Measurements from ENCODE around the gene GNLY.

DNA sequence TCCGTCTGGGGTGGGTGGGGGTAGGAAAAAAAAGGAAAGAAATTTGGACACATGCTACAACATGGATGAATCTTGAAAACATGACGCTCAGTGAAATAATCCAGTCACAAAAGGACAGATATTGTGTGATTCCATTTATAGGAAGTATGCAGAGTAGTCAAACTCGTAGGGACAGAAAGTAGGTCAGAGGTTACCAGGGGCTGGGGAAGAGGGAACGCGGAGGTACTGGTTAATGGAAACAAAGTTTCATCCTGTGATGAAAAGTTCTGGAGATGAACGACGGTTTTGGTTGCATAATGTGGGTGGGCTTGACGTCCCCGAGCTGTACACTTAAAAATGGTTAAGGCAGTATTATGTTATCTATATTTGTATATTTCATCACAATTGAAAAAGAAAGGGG is 21.7 kb upstream of the GNLY start:
- TF ChIP-seq, protein P1, sequence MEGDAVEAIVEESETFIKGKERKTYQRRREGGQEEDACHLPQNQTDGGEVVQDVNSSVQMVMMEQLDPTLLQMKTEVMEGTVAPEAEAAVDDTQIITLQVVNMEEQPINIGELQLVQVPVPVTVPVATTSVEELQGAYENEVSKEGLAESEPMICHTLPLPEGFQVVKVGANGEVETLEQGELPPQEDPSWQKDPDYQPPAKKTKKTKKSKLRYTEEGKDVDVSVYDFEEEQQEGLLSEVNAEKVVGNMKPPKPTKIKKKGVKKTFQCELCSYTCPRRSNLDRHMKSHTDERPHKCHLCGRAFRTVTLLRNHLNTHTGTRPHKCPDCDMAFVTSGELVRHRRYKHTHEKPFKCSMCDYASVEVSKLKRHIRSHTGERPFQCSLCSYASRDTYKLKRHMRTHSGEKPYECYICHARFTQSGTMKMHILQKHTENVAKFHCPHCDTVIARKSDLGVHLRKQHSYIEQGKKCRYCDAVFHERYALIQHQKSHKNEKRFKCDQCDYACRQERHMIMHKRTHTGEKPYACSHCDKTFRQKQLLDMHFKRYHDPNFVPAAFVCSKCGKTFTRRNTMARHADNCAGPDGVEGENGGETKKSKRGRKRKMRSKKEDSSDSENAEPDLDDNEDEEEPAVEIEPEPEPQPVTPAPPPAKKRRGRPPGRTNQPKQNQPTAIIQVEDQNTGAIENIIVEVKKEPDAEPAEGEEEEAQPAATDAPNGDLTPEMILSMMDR (conservative IDR thresholded peaks at IDR 0.05; ENCODE audit: low read depth, low read length): no peak
- TF ChIP-seq EZH2phosphoT487 (IDR thresholded peaks at IDR 0.05; ENCODE audit: borderline replicate concordance, low read length): no peak
- TF ChIP-seq EZH2 (IDR thresholded peaks at IDR 0.05; ENCODE audit: low read length, unreplicated experiment): no peak

Data from PC-3 (cell line).